Heart left ventricle (tissue), 16 donors: ENCODE results near the gene DLX5. TPM values are rescaled to one million over a fixed set of nuclear protein-coding genes. Genes with fewer than 3 reads are reported as not detected.

Source experiments
- ATAC-seq, 4 donors: fragments of 200-7000 bp; cut with Tn5 transposase; one replicate each; pipeline ENCODE4 v1.9.1; 2020 to 2022; ENCODE audit warnings: moderate library complexity in 4 of 4, mild to moderate bottlenecking in 3 of 4, moderate number of reproducible peaks in 1 of 4
- DNase-seq, 5 donors: peaks; one replicate each; pipeline ENCODE4 v3.0.0-alpha.2; 2020
- H3K27ac ChIP-seq, 12 donors: fragments of 200-600 bp; sonication (generic) in 4 of 12; one replicate each; pipeline versions ENCODE4 v1.5.0 to v1.8.0; 2016 to 2022; ENCODE audit warnings: mild to moderate bottlenecking in 2 of 12
- H3K27me3 ChIP-seq, 9 donors: fragments of 200-600 bp; sonication (generic) in 2 of 9; one replicate each; pipeline versions ENCODE4 v1.5.1 to v1.8.0; 2016 to 2022; ENCODE audit warnings: mild to moderate bottlenecking in 3 of 9
- H3K36me3 ChIP-seq, 9 donors: fragments of 200-600 bp; sonication (generic) in 2 of 9; one replicate each; pipeline versions ENCODE4 v1.5.0 to v1.8.0; 2018 to 2022; ENCODE audit warnings: mild to moderate bottlenecking in 2 of 9
- H3K4me1 ChIP-seq, 12 donors: fragments of 200-600 bp; sonication (generic) in 4 of 12; one replicate each; pipeline versions ENCODE4 v1.5.0 to v1.8.0; 2016 to 2022; ENCODE audit warnings: mild to moderate bottlenecking in 3 of 12
- H3K4me3 ChIP-seq, 12 donors: fragments of 200-600 bp; sonication (generic) in 4 of 12; one replicate each; pipeline versions ENCODE4 v1.5.0 to v1.8.0; 2017 to 2022; ENCODE audit warnings: mild to moderate bottlenecking in 9 of 12, moderate library complexity in 4 of 12
- H3K9me3 ChIP-seq, 12 donors: fragments of 200-600 bp; sonication (generic) in 4 of 12; one replicate each; pipeline versions ENCODE4 v1.5.0 to v1.8.0; 2016 to 2022; ENCODE audit warnings: mild to moderate bottlenecking in 1 of 12
- POLR2A ChIP-seq, 2 donors: fragments of 450-650 bp; IDR thresholded peaks; one replicate each; pipeline ENCODE4 v1.6.1; 2017; ENCODE audit warnings: antibody characterized with exemption in 2 of 2, mild to moderate bottlenecking in 2 of 2, moderate library complexity in 2 of 2
- WGBS, 4 donors: extraction: QIAGEN DNeasy Blood & Tissue Kit in 2 of 4; methylation state at CpG; one replicate each; pipeline versions ENCODE4 v1.1.5 to v1.1.7; 2013 to 2018; 5-methylcytosine and 5-hydroxymethylcytosine counted together
- intact Hi-C, 10 donors: fragments of 100-400 bp; cut with DNase I; formaldehyde crosslinking; loops; one replicate each; pipeline versions ENCODE4 v1.11.1 to v1.14.2; 2022
- polyA plus RNA-seq, 2 donors: library from polyadenylated mRNA; stranded (reverse); fragments of 200-250 nt; gene quantifications; one replicate each; pipeline ENCODE4 v1.2.3, GENCODE V29; 2013
- total RNA-seq, 9 donors: library from RNA; depleted of rRNA in 2 of 9; stranded (reverse); fragments of >200 nt in 2 of 9; fragmentation: NEBNext Ultra II Directional in 3 of 9; extraction: Animal tissue kit (Norgen Biotek cat#: 25700) in 3 of 9; gene quantifications; one replicate each; pipeline versions ENCODE4 v1.1.0 to v1.2.4, GENCODE V29; 2016 to 2023
- TF ChIP-seq, protein P1 (sequence below), 12 donors: fragments of 200-600 bp; sonication (generic) in 4 of 12; IDR thresholded peaks; one replicate each; pipeline versions ENCODE4 v1.5.0 to v1.8.0; 2018 to 2022; ENCODE audit warnings: antibody characterized with exemption in 12 of 12, mild to moderate bottlenecking in 5 of 12
- donor health status: ischemic (EF 13 %, LVEDD 7.1; RV severe dilation, severe dysfunction).
- donor health status: healthy with polysubstance abuse.
- donor health status: DM: no; HTN: yes; CAD: no.
- donor health status: DM: no; HTN: no; CAD: no.
- donor health status: ischemic (EF 25% LVEDD 6.9; RV normal size, moderate dysfunction).
- donor health status: ischemic (EF 25% LVEDD 5.7; RV mildly dilated, moderate dysfunction).
- donor health status: healthy.
- donor health status: DM: yes; HTN: yes; CAD: no.
- donor health status: ischemic (EF 35%, LVEDD 5.7; RV mildly dilated, moderate dysfunction).
- donor health status: nonischemic (EF 11% LVEDD 7.7; RV severe dilation, severe dysfunction).
- donor health status: DM: yes; HTN: yes; CAD: no.
- donor health status: PGD.
- donor health status: ischemic (EF 29% LVEDD 5.4; RV normal size, mild dysfunction).
- donor health status: nonischemic (EF 23%, LVEDD 6.1; RV moderate dilation, normal function).

Gene DLX5
- total and polyA plus RNA-seq, 11 donors, result 0.08 to 0.27 (median 0.24) TPM; not detected in 7

DNA sequence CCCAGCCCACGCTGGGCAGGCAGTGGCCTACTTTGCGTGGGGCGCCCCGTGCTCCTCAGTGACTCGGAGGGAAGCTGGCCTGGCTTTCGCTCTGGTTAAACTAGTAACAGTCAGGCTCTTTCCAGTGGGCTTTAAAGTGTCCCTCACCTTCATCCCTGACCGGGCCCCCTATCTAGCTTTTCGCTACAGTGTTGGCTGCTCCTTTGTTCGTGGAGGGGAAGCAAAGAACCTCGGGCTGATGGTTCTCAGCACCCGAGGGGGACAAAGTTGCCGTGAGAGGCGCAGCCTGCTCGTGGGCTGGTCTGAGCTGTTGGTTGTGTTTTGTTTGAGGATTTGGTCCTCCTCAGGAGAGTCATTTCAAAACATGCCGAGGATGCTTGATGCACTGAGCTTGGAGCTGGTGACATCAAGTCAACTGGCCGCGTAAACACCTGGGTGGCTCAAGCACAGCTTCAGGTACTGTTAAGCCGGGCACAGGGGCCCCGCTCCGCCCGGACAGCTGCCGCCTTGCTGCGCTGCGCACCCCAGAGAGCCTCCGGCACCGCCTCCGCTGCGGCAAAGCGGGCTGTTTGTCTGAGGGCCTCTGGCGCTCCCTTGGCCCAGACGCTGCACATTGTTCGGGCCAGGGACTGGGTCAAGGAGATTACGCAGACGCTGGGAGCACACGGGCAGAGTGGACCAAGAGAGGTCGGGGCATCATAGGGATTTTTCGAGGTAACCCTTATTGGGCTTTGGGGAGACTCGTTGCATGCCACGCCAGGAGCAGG is 17.6 kb downstream of the DLX5 start:
- WGBS, 4 donors, result 4 to 8% (median 6%) methylated on average over 23 to 39 of the region's 39 CpGs
- intact Hi-C loops, result no loop called here

DNA sequence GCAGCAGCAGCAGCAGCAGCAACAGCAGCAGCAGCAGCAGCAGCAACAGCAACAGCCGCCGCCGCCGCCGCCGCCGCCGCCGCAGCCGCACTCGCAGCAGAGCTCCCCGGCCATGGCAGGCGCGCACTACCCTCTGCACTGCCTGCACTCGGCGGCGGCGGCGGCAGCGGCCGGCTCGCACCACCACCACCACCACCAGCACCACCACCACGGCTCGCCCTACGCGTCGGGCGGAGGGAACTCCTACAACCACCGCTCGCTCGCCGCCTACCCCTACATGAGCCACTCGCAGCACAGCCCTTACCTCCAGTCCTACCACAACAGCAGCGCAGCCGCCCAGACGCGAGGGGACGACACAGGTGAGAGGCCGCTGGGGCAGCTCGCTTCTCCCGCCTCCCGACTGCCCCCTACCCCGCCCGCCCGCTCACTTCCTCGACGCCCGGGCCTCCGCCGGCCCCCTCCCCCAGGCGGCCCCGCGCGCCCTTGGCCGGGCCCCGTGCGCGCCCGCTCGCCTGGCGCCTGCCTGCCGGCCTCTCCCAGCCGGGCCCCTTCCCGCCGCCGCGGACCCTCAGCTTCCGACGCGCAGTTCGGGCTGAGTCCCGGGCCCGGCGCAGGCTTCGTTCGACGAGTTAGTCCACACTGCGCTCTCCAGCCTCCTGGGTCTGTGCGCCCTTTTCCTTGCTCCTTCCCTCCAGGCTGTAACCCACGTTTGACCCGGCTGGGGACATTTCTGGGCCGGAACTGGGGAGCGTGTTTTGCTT is 18.4 kb downstream of the DLX5 start:
- Histone ChIP-seq H3K4me3 (peak overlapping the region; percentile 9 to 48 (median 37)), H3K36me3 (no peaks in the 10 kb centered on the region), H3K4me1 (peaks cover 0 to 35% (median 13%) of the 10 kb centered on the region in 12 donors), H3K27ac (no peak overlapping the region), H3K9me3 (no peaks in the 10 kb centered on the region), H3K27me3 (peaks cover 75 to 100% (median 98%) of the 10 kb centered on the region in 9 donors)
- 0 to 4% (median 1%) methylated on average over 25 to 83 of the region's 83 CpGs for WGBS, 4 donors
- intact Hi-C loops, result no loop called here
- DNase-seq (no peak), ATAC-seq (peak in 3 of 4 donors; percentile 44 to 80 (median 64))
- TF ChIP-seq POLR2A (IDR thresholded peaks at IDR 0.05), result no peak
- TF ChIP-seq, protein P1, sequence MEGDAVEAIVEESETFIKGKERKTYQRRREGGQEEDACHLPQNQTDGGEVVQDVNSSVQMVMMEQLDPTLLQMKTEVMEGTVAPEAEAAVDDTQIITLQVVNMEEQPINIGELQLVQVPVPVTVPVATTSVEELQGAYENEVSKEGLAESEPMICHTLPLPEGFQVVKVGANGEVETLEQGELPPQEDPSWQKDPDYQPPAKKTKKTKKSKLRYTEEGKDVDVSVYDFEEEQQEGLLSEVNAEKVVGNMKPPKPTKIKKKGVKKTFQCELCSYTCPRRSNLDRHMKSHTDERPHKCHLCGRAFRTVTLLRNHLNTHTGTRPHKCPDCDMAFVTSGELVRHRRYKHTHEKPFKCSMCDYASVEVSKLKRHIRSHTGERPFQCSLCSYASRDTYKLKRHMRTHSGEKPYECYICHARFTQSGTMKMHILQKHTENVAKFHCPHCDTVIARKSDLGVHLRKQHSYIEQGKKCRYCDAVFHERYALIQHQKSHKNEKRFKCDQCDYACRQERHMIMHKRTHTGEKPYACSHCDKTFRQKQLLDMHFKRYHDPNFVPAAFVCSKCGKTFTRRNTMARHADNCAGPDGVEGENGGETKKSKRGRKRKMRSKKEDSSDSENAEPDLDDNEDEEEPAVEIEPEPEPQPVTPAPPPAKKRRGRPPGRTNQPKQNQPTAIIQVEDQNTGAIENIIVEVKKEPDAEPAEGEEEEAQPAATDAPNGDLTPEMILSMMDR (IDR thresholded peaks at IDR 0.05), result no peak

More for the DNA sequence above, 17.6 kb downstream of the DLX5 start:
- TF ChIP-seq, protein P1 (IDR thresholded peaks at IDR 0.05), result no peak
- TF ChIP-seq POLR2A (IDR thresholded peaks at IDR 0.05), result no peak
- no peak overlapping the region for H3K27ac ChIP-seq
- H3K9me3 ChIP-seq, result no peaks in the 10 kb centered on the region
- H3K4me1 ChIP-seq, result peaks cover 0 to 35% (median 13%) of the 10 kb centered on the region in 12 donors
- peaks cover 76 to 100% (median 98%) of the 10 kb centered on the region in 9 donors for H3K27me3 ChIP-seq
- H3K36me3 ChIP-seq, result no peaks in the 10 kb centered on the region
- peak overlapping the region in 7 of 12 donors; percentile 2 to 48 (median 44) for H3K4me3 ChIP-seq
- ATAC-seq (no peak), DNase-seq (no peak)

DNA sequence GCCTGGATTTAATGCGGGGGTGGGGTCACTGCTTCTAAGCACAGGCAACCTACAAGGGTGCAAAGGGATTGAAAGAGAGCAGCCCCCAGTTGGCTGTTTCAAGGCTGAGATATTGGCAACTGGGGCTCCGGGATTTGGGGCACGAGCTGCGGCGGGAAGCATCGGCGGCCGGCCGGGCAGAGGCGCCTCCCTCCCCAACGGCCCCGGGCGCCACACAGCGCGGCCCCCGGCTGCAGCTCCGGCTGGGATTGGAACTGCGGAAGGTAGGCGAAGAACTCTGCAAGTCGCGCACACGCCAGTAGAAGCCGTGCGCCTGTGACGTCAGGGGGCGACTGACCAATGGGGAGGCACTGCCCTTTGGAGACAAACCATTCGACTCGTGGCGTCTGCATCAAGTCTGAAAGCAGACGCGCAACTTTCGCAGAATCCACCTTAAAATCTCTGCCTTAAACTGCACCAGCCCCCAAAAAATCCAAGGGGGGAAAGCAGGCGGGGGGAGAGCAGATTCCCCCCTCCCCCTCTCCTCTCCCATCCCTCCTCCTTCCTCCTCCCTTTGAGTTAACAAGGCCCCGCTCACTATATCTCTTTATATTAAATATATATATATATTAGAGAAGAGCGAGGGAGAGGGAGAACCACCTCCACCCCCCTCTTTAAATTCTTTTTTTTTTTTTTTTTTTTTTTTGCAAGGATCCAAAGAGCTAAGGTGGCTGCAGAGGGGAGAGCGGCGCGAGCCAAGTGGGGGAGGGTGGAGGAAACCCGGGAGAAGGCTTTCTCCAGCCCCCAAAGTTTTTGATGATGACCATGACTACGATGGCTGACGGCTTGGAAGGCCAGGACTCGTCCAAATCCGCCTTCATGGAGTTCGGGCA is 19.2 kb downstream of the DLX5 start, which contains the start of gene DLX6:
TSS of gene DLX6 (plus strand) at position 371 of the 872 bp plus-strand sequence. CDS start at position 796, 425 bp downstream.
- peak within 1 kb of the TSS; percentile 10 to 48 (median 37) for H3K4me3 ChIP-seq
- peaks cover 73 to 100% (median 98%) of the 10 kb centered on the region in 9 donors for H3K27me3 ChIP-seq
- H3K36me3 ChIP-seq, result no peaks in the 10 kb centered on the region
- H3K9me3 ChIP-seq, result no peaks in the 10 kb centered on the region
- intact Hi-C loops, result no loop called here
- 1 to 3% (median 2%) methylated on average over 28 to 44 of the region's 44 CpGs for WGBS, 4 donors
- no peak for TF ChIP-seq POLR2A (IDR thresholded peaks at IDR 0.05)
- TF ChIP-seq, protein P1 (IDR thresholded peaks at IDR 0.05), result no peak
- DNase-seq, result no peak
- ATAC-seq, result peak in 1 of 4 donors; percentile 46
- peaks cover 0 to 35% (median 13%) of the 10 kb centered on the region in 12 donors for H3K4me1 ChIP-seq
- H3K27ac ChIP-seq, result no peak within 1 kb of the TSS
